Measurements from ENCODE around the gene PNKD.

PNKD gene

DNA sequence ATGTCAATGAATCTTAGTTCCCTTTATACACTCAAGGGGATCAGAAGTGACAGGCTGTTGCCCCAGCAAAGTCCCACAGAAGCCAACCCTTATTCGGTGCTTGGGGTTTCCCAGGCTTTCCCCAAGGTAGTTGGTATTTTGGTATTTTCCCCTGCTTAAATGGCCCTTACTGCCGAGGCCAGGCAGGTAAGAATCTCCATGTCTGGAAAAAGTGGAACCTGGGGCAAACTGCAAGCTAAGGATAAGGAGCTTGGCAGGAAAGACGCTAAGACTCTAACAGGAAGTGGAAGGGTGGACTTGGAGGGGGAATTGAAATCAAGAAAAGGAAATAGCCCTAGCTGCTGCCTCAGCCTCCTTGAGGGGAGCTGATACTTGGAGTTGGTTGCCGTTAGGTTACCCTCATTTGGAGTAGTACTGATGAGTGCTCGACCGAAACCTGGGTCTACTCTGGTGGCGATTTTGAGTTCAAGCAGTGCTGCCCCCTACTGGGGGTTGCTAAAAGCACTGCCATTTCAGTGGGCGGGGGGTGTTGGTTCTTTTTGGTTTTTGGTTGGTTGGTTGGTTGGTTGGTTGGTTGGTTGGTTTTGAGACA, 12.8 kb upstream of the PNKD start:
- no peak for DNase-seq (ENCODE audit: low spot score)

DNA sequence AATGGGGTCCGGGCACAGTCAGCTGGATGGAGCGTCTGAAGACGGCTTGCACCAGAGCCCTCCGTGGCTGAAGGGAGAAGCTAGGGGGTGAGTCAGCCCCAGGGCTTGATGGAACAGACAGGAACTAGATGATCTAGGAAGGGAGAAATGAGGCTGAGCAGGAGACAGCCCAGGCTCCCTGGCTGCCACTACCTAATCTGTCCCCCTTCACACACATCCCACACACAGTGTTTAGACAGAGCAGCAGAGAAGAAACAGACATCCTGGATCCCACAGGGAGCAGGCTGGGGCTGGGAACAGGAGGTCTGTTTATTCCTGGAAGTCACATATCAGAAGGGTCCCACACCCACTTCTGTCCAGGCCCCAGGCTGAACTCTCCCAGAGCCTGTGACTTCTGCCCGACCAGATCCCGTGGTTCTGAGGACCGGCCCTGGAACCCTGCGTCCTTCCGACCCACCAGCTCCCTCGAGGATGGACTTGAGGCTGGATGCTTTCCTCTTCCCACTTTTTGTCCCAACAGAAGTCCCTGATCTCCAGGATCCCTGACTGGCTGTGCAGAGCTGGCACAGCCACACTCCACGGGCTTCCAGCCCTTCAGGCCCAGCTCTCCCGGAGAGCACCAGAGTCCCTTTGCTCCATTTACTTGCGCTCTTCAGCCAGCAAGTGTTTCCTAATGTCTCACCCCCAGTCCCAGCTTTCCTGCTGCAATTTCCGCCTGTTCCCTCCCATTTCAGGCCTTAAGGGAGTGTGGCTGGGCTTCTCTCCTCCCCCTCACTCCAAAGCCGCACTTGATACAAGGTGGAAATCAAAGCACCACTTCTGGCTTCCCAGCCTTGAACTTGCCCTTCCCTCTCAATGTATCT, 11.0 kb upstream of the PNKD start:
- DNase-seq (ENCODE audit: low spot score) = no peak

DNA sequence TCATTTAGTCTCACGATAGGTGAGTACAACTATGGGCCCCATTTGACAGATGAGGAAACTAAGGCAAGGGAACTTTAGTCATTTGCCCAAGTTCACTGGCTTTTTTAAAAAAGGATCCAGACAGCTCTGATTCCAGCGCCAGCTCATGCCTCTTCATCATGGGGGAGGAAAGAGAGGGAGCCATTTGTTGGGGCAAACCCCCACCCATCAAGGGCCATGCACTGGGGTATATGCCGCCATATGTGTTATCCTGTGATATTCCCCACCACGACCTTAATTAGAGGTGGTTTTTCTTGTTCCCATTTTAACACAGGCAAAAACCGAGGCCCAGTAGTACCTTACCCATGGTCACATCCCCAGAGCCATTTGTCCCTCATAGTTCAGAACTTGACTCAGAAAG, 10.2 kb upstream of the PNKD start:
- DNase-seq (ENCODE audit: low spot score) = no peak

DNA sequence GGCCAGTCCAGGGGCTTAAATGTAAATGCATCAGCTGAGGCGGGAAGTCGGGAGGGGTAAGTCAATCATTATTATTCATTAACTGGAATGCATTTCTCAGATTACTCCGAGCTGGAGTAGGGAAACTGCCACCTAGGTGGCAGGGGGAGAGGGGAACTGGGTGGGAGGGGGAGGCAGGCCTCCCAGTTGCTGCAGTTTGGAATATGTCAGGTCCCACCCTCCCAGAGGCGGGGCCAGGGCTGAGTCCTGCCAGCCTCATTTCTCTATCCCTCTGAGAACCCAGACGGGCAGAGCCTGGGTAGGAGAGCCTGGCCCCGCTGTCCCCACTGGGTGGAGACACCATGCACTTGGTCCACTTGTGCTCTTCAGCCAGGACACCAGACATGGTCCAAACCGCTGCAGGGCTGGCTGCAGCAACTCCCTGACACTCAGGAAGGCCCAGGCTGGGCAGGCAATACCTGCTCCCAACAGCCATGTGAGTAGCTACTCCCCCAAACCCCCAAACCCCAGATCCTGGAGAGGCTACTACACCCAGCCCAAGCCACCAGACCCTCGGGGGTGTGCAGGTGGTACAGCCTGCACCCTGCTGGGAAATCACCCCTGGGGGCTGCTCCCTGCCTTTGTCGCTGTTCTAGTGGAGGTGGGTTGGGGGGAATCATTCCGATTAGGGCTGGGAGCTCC, 9.4 kb upstream of the PNKD start, which contains the start of gene GPBAR1:
Gene GPBAR1 (plus strand): TSS at position 274 of the 681 bp plus-strand sequence. CDS start 1,710 bp downstream, outside the sequence.
- DNase-seq (ENCODE audit: low spot score) = no peak

DNA sequence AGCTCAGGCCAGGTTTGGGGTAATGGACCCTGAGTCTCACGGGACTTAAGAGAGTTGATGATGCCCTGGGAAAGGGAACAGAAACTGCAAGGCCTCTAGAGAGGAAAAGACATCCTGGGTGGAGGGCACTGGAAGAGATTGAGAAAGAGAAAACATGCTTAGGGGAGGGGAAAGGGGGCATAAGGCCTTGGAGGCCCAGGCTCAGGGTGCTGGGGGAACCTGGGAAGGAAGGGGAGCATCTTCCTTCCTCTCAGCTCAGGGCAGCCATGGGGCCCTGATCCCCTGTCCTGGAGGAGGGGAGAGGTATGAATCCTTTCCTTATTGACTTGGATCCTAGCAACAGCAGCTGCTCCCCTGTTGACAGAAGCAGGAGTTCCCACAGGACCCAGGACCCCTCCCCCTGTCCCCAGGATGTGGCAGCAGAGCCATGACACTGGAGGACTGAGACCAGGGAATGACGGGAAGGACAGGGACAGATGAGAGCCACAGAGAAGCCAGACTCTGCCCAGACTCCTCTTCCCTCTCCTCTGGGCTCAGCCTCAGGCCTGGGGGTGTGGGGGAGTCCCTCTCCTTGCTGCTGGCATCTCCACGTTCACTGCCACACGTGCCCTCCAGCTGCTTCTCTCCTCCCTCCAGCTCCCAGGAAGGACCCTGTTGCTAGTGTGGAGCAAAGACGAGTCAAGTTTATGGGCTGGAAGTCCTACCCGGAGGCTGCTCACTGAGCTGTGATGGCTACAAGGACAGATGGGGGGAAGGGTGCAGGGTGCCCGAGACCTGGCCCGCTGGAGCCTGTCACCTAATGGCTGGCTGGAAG, 8.7 kb upstream of the PNKD start:
- DNase-seq (ENCODE audit: low spot score) = no peak

DNA sequence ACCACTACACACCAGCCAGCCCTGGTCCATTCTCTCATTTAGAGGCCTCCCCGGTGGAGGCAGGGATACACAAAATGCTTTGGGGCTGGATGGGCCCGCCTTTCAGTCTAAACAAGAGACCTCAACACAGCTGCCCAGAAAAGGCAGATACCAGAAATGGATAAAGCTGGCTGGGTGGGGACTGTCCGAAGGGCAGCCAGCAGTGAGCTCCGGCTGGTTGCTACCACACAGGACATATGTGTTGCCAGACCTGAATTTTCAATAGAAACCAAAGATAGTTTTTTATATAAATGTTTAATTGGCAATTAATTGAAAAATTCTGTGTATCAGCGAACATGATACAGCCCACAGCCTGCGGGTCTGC, 8.1 kb upstream of the PNKD start:
- DNase-seq (ENCODE audit: low spot score) = no peak

DNA sequence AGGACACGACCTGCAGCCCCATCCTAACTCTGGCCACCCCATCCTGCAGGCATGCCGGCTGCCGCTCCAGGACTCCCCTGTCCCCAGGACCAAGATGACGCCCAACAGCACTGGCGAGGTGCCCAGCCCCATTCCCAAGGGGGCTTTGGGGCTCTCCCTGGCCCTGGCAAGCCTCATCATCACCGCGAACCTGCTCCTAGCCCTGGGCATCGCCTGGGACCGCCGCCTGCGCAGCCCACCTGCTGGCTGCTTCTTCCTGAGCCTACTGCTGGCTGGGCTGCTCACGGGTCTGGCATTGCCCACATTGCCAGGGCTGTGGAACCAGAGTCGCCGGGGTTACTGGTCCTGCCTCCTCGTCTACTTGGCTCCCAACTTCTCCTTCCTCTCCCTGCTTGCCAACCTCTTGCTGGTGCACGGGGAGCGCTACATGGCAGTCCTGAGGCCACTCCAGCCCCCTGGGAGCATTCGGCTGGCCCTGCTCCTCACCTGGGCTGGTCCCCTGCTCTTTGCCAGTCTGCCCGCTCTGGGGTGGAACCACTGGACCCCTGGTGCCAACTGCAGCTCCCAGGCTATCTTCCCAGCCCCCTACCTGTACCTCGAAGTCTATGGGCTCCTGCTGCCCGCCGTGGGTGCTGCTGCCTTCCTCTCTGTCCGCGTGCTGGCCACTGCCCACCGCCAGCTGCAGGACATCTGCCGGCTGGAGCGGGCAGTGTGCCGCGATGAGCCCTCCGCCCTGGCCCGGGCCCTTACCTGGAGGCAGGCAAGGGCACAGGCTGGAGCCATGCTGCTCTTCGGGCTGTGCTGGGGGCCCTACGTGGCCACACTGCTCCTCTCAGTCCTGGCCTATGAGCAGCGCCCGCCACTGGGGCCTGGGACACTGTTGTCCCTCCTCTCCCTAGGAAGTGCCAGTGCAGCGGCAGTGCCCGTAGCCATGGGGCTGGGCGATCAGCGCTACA, 7.4 kb upstream of the PNKD start:
- DNase-seq (ENCODE audit: low spot score) = no peak

DNA sequence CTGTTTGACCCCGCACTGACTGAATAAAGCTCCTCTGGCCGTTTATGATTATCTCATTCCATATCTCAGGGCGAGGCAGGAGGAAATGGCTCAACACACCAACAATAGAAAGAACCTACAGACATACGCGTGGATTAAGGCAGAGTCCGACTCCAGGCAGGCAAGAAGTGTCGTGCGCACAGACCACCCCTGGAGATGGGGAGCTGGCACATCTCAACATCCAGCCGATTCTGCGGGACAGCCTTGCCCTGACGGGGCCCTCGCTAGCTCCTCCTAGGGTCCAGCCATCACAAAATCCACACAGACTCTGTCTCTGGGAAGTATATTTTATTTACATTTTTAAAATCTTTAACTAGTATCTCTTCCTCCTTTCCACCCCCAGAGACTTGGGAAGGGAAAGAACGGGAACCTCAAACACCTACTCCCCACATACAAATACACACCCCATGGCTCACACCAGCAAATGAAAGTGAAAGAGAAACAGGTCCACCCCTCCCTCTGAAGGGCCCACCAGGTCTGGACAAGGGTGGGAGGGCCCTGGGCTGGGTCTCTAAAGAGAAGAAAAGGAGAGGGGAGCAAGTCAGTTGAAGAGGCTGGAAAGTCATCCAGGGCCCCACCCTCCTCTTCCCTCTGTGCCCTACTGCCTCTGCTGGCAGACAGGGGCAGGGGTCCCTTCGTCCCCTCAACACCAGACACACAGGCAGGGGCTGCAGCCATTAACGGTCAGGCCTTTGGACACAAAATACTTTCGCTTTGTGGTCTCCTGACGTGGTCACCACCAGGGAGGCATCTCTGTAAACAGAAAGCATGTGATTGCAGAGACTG, 6.3 kb upstream of the PNKD start:
- no peak for DNase-seq (ENCODE audit: low spot score)

DNA sequence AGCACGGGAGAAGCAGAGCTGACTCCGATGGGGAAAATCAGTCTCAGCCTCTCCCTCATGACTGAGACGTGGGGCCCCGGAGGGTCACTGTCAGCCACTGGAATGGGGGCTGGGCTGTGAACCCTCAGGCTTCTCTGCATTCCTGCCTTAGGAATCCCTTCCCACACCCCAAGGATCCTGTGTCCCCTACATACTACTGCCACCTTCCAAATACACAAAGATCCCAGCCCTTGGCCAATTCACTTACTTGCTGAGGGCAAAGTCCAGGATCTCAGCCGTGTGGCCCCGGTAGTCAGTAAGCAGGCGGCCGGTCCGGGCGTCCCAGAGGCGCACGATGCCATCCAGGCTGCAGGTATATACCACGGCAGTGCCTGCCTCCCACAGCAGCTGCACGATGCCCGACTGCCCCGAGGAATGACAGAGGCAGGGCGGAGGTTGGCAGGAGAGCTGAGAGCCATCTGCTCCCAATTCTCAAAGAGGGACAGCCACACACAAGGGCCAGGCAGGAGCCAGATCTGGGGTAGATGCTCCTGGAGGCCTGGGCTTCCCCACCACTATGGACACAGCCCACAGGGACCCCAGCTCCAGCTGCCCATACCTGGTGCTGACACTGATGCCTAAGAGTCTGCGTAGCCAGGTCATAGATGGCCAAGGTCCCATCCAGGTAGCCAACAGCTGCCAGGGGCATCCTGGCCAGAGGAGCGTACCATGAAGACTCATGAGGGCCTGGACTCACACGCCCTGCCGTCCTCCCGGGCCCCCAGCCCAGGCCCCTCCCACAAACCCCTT, 5.4 kb upstream of the PNKD start:
- DNase-seq (ENCODE audit: low spot score) = no peak

DNA sequence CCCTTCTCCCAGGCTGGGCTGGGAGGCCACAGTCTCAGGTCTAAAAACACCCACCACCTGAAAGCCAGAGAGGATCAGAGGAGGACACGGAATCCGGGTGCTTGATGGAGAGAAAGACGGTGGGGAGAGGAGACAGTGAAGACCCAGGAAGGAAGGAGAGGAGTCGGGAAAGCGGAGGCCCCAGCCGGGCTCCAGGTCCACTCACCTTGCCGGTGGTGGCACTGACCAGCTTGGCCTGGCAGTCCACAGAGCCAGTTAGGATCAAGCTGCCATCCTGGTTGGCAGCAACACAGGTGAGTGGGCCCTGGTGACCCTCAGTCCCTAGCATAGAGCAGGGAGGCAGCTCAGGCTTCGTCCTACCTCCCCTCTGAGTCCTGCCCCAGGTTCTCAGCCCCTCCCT, 4.7 kb upstream of the PNKD start:
- no peak for DNase-seq (ENCODE audit: low spot score)

DNA sequence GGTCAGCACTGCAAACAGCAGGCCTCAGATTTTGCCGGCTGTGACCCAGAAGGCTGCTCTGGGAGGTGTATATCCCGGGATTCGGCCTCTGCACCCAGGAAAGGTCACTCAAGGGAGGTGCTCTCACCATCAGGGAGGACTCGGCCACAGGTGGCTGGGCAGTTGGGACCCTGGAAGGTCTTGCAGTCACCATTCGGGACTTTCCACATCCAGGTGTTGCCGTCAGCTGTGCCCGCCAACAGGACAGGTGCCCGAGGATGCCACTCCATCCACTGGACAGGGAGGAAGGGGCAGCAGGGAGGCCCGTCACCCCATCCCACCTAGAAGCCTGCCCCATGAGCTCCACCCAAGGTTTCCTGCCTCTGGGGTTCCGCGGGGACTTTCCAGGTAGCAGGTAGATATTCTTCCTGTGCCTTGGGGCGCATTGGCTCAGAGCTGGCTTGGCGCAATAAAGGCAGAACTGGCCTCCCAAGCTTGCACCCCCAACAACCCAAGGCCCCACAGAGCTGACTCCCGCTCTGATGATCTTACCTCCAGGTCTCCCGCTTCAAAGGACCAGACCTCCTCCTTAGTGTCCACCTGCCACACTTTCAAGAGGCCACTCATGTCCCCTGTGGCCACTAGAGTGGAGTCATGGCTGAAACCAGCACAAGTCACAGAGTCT, 3.9 kb upstream of the PNKD start:
- DNase-seq (ENCODE audit: low spot score) = no peak

DNA sequence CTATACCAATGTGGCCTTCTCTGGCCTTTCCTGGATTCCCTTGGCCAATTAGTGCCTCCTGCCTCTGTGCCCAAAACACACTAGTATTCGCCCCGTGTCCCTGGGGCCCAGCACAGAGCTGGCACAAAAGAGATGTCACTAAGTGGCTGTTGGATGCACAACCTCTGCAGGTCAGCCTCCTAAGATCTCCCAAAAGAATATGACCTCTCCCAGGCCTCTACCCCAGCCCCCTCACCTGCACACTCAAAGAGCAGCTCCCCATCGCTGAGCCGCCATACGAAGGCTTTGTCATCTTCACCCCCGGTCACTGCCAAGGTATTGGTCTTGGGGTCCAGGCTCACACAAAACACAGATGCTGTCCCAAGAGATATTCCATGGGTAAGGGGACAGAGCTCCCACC, 3.1 kb upstream of the PNKD start:
- no peak for DNase-seq (ENCODE audit: low spot score)

DNA sequence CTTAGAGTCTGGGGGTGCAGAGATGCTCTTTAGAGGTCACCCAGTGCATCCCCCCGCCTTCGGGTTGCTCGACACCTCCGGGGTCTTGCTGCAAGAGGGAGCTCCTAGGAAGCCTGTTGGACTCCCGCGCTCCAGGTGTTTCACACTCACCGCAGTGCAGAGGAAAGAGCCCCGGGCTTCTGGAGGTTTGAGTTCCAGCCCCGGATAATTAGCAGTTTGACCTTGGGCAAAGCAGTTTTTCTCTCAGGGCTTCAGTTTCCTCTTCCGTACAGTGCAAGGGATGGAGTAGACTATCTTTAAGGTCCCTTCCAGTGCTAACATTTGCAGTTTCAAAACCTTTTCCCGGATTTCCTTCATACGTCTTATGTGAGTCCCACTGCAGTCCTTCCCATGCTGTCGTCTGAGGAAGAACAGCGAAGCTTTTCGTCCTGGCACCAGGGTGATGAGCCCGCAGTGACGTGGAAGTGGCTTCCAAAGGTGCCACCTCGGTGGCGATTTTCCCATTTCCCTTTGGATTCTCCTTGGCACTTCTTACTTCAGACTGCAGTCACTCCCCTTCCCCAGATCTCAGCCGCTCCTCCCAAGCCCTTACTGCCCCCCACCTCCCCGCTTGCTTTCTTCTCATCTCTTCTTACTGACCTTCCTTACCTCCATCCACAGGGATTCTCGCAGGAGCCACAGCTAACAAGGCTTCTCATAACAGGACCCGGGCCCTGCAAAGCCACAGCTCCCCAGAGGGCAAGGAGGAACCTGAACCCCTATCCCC, 585 bp downstream of the PNKD start:
- DNase-seq (ENCODE audit: low spot score) = no peak

DNA sequence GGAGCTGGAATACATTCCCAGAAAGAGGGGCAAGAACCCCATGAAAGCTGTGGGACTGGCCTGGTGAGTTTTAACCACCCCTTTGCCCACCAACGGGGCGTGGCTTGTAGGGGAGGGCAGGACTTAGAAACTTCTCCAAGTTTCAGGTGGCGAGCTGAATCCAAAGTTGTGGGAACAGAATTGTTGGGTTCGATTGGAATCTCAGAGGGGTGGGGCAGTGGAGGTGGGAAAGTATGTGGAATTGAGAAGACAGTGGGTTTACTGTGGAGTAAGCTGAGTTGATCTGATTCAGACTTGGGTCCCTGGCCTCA, 1.1 kb downstream of the PNKD start:
- no peak for DNase-seq (ENCODE audit: low spot score)

DNA sequence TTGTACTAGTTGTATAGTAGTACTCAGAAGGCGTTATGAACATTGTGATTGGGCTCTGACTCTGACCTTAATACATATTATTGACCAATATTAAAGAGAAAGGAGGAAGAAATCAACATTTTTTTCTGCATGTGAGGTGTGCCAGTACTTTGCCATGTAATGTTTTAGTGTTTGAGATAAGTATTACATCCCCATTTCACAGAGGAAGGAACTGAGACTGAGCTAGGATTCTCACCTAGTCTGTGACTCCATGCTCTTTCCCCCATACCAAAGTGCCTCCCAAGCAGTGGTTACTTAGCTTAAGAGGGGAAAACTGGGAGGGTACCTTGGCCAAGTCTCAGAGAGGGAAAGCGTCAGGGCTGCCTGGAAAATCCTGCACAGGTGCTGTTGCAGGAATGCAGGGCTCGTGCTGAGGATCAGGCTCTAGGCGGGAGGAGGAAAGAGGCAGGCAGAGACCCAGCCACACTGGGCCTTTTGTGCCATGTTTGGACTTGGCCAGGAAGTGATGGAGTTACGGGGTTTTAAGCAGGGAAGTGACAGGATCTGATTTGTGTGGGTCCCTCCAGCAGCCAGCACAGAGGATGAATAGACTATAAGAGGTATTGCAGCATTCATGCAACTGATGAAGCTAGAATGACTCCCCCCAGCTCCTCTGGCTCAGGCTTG, 1.7 kb downstream of the PNKD start:
- DNase-seq (ENCODE audit: low spot score) = no peak

DNA sequence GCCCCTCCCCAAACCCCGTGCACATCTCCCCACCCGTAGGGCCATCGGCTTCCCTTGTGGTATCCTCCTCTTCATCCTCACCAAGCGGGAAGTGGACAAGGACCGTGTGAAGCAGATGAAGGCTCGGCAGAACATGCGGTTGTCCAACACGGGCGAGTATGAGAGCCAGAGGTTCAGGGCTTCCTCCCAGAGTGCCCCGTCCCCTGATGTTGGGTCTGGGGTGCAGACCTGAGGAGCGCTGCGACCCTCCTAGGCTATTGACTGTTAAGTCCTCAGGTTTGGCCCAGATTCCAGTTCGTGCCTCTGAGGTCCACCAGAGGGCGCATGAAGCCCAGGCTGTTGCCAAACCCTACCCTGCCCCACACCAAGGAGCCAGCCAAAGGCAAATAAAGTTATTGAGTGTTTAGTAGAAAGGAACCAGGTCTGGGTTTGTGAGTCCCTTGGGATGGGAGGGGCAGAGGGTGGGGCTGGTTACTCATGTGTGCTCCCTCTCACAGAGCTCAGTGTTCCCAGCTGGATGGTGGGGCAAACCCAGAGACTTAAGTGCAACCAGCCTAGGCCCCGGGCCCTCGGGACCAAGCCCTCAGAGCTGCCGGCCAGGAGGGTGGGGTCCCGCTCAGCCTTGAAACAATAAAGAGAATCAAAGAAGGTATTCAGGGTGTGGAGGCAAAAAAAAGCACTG, 2.4 kb downstream of the PNKD start:
- DNase-seq (ENCODE audit: low spot score) = peak; percentile 78

All from putamen (tissue), 1 donor.